Activated T-helper 17 cell treated with anti-CD3 and anti-CD28 coated beads, Interleukin-2, amount 50 U/mL, for 72 hours (primary cell): ENCODE measurements around the gene SEC31B. TPM values are rescaled to one million over a fixed set of nuclear protein-coding genes. Genes with fewer than 3 reads are reported as not detected.

ENCODE experiments used
- ATAC-seq: fragments of 150-1000 bp; cut with Tn5 transposase; replicated peaks from 2 replicates; pipeline ENCODE4 v1.10.0; 2021; ENCODE audit warnings: mild to moderate bottlenecking, moderate library complexity
- H3K27ac Mint-ChIP-seq: one replicate; pipeline ENCODE4 v1.8.0; 2022; ENCODE audit warnings: mixed read lengths
- H3K27me3 Mint-ChIP-seq: one replicate; pipeline ENCODE4 v1.8.0; 2022; ENCODE audit warnings: mixed read lengths
- H3K36me3 Mint-ChIP-seq: one replicate; pipeline ENCODE4 v1.8.0; 2022; ENCODE audit warnings: low read depth, mild to moderate bottlenecking, mixed read lengths
- H3K4me1 Mint-ChIP-seq: one replicate; pipeline ENCODE4 v1.8.0; 2022; ENCODE audit warnings: mixed read lengths
- H3K4me3 Mint-ChIP-seq: one replicate; pipeline ENCODE4 v1.8.0; 2022; ENCODE audit warnings: mild to moderate bottlenecking, mixed read lengths
- H3K9me3 Mint-ChIP-seq: one replicate; pipeline ENCODE4 v1.8.0; 2022; ENCODE audit warnings: mixed read lengths
- total RNA-seq, 2 donors: library from RNA; stranded (reverse); gene quantifications; one replicate each; pipeline ENCODE4 v1.2.3, GENCODE V29; 2022

SEC31B gene, protein sequence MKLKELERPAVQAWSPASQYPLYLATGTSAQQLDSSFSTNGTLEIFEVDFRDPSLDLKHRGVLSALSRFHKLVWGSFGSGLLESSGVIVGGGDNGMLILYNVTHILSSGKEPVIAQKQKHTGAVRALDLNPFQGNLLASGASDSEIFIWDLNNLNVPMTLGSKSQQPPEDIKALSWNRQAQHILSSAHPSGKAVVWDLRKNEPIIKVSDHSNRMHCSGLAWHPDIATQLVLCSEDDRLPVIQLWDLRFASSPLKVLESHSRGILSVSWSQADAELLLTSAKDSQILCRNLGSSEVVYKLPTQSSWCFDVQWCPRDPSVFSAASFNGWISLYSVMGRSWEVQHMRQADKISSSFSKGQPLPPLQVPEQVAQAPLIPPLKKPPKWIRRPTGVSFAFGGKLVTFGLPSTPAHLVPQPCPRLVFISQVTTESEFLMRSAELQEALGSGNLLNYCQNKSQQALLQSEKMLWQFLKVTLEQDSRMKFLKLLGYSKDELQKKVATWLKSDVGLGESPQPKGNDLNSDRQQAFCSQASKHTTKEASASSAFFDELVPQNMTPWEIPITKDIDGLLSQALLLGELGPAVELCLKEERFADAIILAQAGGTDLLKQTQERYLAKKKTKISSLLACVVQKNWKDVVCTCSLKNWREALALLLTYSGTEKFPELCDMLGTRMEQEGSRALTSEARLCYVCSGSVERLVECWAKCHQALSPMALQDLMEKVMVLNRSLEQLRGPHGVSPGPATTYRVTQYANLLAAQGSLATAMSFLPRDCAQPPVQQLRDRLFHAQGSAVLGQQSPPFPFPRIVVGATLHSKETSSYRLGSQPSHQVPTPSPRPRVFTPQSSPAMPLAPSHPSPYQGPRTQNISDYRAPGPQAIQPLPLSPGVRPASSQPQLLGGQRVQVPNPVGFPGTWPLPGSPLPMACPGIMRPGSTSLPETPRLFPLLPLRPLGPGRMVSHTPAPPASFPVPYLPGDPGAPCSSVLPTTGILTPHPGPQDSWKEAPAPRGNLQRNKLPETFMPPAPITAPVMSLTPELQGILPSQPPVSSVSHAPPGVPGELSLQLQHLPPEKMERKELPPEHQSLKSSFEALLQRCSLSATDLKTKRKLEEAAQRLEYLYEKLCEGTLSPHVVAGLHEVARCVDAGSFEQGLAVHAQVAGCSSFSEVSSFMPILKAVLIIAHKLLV
- total RNA-seq: 100 to 1,000 TPM in 1 of 2 donors, 10 to 100 TPM in 1; 67.0 to 127 TPM

DNA sequence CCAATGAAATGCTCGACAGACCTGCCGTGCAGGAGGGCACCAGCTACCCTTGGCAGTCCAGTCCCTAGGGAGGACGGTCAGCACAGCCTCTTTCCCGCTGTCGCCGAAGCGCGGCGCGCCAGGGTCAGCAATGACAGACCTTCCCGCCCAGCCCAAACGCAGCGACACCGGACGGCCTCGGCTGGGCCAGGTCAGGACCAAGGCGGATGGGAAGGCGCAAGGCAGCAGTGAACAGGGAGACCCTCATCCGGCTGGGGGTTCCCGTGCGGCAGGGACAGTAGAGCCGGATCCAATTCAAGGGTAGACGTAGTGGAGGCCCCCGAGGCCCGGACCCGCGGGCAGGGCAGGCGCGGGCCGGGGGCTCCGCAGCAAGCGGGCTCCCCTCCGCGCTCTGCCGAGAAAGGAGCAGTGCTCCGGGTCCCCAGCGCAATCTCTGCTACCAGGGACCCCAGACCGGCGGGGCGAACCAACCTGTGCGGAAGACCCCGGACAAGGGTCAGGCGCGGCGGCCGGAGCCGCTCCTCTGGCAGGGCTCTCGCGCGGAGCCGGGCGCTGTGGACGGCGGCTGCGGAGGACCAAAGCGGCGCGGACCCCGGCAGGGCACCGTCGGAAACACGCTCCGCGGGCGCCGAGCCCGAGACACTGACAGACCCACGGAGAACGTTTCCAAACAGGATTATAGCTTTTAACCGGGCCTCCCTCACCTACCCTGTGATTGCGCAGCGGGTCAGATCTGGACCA, at the start of gene SEC31B:
Gene SEC31B (minus strand): TSS at position 551 of the 741 bp plus-strand sequence. CDS start 2,909 bp downstream, outside the sequence.
- no peaks in the 10 kb centered on the region for H3K27me3 Mint-ChIP-seq
- H3K9me3 Mint-ChIP-seq: no peaks in the 10 kb centered on the region
- H3K36me3 Mint-ChIP-seq: peaks cover 81% of the 10 kb centered on the region
- no peak for ATAC-seq
- peaks cover 14% of the 10 kb centered on the region for H3K4me1 Mint-ChIP-seq
- H3K27ac Mint-ChIP-seq: peak within 1 kb of the TSS; percentile 79
- peak within 1 kb of the TSS; percentile 22 for H3K4me3 Mint-ChIP-seq

DNA sequence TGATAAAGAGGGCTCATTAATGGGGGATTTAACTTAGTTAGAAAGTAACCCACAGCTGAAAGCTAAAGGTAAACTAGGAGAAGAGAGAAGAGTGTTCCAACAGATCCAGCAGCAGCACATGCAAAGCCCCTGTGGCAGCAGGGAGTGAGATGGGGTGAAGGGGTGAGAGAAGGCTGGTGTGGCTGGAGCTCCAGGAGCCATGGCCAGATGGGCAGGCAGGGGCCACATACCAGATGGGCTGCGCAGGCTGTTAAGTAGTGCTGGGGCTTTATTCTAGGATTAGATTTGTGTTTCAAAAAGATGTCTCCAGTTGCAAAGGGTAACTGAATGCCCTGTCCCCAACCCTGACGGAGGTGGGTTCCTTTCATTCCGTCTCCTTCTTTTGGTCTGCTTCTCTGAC, 49.3 kb upstream of the SEC31B start:
- Mint-ChIP-seq H3K27ac (no peak overlapping the region), H3K9me3 (no peaks in the 10 kb centered on the region), H3K4me1 (peaks cover 3% of the 10 kb centered on the region), H3K27me3 (peaks cover 17% of the 10 kb centered on the region), H3K36me3 (no peaks in the 10 kb centered on the region), H3K4me3 (no peak overlapping the region)
- no peak for ATAC-seq

DNA sequence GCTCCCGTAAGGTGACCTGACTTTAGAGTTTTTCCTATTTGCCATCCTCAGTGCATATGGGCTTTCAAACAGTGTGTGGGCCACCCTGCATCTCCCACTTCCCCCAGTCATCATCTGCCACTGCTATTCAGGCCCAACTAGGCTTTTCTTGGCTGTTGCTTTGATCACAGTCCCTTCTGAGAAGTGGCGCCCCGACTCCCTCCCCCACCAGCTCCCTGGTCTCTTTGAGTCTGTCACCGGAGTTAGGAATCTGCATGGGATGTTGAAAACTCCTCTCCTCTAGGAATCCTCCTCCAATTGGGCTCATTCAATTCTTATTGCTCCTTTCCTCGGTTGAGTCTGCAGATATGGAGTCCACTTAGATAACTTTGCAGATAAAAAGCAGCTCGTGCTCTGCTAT, 48.2 kb upstream of the SEC31B start:
- Mint-ChIP-seq H3K4me3 (no peak overlapping the region), H3K4me1 (peaks cover 3% of the 10 kb centered on the region), H3K9me3 (no peaks in the 10 kb centered on the region), H3K27ac (no peak overlapping the region), H3K27me3 (peaks cover 14% of the 10 kb centered on the region), H3K36me3 (no peaks in the 10 kb centered on the region)
- ATAC-seq: no peak

DNA sequence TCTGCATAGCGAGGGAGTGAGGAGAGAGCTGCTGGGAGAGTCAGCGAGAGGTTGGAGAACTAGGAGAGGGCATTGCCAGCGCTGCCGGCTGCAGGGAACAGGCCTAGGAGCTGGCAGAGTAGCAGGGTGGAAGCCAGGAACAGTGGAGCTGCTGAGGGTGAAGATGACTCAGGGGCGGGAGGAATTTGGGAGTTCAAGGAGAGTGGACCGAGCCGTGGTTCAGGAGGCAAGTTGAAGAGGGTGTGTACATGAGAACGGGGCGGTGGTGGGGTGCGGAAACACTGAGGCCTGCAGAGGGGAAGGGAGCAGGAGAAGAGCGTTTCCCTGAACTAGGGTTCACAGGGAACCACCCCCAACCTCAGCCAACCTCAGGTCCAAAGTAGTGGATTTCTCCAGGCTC, 47.6 kb upstream of the SEC31B start:
- H3K4me3 Mint-ChIP-seq: no peak overlapping the region
- no peak overlapping the region for H3K27ac Mint-ChIP-seq
- H3K27me3 Mint-ChIP-seq: peaks cover 11% of the 10 kb centered on the region
- H3K9me3 Mint-ChIP-seq: no peaks in the 10 kb centered on the region
- no peaks in the 10 kb centered on the region for H3K36me3 Mint-ChIP-seq
- no peak for ATAC-seq
- peaks cover 3% of the 10 kb centered on the region for H3K4me1 Mint-ChIP-seq

DNA sequence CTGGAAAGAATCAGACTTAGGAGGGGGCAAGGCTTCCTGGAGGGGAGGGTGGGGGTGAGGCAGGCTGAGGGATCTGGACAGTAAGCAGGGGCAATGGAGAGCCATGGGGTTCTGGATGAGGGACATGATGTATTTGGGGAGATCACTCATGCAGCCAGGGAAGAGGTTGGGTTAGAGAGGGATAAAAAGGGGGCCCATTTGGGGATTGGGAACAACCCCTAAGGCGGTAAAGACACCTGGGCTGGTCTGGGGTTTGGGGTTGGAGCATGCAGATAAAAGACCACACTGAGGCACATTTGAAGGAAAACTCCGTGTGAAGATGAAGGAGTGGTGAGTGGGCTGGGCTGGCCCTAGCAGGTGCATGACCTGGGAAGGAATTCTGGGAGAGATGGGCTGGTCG, 46.9 kb upstream of the SEC31B start:
- H3K36me3 Mint-ChIP-seq: no peaks in the 10 kb centered on the region
- no peak overlapping the region for H3K27ac Mint-ChIP-seq
- no peaks in the 10 kb centered on the region for H3K9me3 Mint-ChIP-seq
- peaks cover 3% of the 10 kb centered on the region for H3K4me1 Mint-ChIP-seq
- peaks cover 11% of the 10 kb centered on the region for H3K27me3 Mint-ChIP-seq
- no peak for ATAC-seq
- H3K4me3 Mint-ChIP-seq: no peak overlapping the region

DNA sequence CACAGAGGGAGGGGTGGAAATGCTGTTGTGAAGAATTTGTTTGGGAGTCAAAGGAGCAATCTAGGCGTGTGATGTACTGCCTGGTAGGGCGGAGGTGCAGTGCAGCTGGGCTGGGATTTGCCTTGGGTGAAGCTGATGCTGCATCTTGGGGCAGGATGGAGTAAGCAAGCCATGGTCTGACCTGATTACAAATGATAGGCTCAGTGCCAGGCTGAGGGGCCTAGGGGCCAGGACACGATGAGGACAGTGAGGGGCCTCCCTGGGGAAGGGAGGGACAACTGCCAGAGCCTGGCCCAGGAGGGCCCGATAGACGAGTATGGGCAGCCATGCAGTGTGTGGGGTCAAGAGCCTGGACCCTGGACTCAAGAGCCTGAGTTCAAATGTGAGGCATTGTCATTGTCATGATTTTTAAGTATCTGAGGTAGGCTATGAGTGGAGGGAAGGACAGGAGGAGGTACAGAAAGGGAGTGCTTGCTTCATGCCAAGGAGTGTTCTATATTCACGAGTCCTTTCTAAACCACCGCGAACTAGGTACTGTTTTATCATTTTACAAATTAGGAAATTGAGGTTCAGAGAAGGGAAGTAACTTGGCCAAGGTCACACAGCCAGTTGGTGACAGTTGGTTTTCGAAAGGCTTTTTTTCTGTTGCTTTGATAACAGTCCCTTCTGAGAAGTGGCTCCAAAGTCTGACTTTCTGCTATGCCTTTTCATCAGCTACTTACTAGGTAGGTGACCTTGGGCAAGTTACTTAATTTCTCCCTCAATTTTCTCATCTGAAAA, 45.7 kb upstream of the SEC31B start:
- Mint-ChIP-seq H3K9me3 (no peaks in the 10 kb centered on the region), H3K4me1 (peaks cover 7% of the 10 kb centered on the region), H3K4me3 (no peak overlapping the region), H3K27ac (no peak overlapping the region), H3K27me3 (peaks cover 16% of the 10 kb centered on the region), H3K36me3 (peaks cover 4% of the 10 kb centered on the region)
- ATAC-seq: no peak

DNA sequence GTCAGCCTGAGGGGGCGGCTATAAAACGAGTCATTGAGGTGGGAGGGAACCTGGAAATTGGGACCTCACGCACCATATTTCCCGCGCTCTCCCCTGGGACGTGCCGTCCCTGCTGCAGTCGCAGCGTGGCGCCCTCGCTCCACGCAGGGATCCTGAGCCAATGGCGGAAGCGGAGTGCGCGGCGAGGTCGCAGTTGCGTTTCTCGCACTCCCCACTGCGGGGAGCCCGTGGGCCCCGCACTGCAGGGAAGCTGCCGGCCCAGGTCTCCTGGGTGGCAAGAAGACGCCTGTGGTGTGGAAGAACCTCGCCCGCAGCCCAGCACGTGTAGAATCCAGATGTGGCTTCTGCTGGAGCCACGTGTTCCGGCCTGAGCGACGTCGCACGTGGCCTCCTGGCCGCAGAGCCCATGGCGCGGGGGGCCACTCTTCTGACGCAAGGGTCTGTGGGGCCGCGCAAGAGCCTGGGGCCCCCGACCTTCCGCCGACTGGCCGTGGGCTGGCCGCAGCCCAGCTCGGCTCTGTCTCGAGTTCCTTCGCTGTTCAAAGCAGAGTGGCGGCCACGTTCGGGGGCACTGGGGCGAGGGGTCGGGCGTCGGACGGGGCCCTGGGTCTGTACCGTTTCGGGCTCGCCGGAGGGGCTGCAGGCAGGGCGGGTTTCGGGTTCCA, 42.5 kb upstream of the SEC31B start:
- H3K27ac Mint-ChIP-seq: no peak overlapping the region
- H3K4me1 Mint-ChIP-seq: peaks cover 8% of the 10 kb centered on the region
- peak; percentile 82 for ATAC-seq
- H3K27me3 Mint-ChIP-seq: peaks cover 16% of the 10 kb centered on the region
- peak overlapping the region; percentile 44 for H3K4me3 Mint-ChIP-seq
- H3K9me3 Mint-ChIP-seq: no peaks in the 10 kb centered on the region
- peaks cover 22% of the 10 kb centered on the region for H3K36me3 Mint-ChIP-seq

DNA sequence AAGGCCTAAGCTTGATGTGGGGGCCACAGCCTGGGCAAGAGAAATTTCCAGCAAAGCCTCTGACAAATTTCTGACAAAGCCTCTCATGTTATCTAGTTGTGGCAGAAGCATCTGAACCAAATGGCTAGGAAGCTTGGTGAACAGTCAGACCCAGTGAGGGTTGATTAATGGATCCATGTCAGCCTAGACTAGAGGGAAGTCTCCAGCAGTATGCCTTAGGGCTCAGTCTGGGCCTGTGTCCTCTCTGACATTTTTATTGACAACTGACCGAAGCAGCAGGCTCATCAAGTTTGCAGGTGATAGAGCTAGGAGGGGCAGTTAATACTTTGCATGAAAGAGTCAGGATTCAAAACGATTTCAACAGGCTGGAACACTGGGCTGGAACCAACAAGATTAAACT, 41.3 kb upstream of the SEC31B start:
- Mint-ChIP-seq H3K27ac (no peak overlapping the region), H3K4me3 (peak overlapping the region; percentile 44), H3K27me3 (peaks cover 16% of the 10 kb centered on the region), H3K9me3 (no peaks in the 10 kb centered on the region), H3K4me1 (peaks cover 11% of the 10 kb centered on the region), H3K36me3 (peaks cover 33% of the 10 kb centered on the region)
- no peak for ATAC-seq

DNA sequence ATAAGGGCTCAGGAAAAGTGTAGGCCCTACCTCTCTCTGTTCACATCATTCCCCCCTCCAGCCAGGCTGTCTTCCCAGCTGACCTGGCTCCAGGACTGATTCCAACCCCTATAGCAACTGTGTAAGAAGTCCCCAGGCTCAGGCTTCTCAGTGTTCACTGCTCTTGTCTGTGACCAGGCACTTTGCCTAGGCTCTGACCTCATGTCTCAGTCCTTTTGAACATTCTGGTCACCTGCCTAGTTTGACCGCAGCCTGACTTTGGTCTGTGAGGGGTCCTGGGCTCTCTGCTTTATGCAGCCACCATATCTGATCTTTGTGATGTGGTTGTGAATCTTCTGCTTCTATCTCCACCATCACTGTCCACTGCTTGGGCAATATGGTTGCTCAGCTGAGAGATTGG, 40.6 kb upstream of the SEC31B start:
- ATAC-seq: no peak
- H3K4me1 Mint-ChIP-seq: peaks cover 11% of the 10 kb centered on the region
- peaks cover 16% of the 10 kb centered on the region for H3K27me3 Mint-ChIP-seq
- no peak overlapping the region for H3K4me3 Mint-ChIP-seq
- H3K27ac Mint-ChIP-seq: no peak overlapping the region
- no peaks in the 10 kb centered on the region for H3K9me3 Mint-ChIP-seq
- peaks cover 40% of the 10 kb centered on the region for H3K36me3 Mint-ChIP-seq

DNA sequence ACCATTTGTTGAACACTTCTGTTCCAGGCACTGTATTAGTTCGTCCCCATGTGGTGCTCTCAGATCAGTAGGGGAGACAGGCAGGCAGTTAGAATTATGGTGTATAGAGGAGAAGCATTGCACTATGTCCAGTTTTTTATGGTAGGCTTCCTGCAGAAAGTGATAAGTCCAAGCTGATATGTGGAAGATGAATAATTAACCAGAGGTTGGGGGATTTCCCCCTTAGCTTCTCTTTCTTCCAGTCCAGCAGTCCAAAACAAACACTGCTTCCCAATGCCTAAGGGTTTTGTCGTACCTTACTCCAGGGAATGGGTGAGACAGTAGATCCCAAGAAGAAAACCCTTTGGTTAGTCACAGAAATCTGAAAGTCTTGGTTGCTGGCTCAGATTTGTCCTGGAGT, 35.2 kb upstream of the SEC31B start:
- Mint-ChIP-seq H3K4me3 (no peak overlapping the region), H3K36me3 (peaks cover 69% of the 10 kb centered on the region), H3K9me3 (no peaks in the 10 kb centered on the region), H3K27ac (no peak overlapping the region), H3K4me1 (peaks cover 4% of the 10 kb centered on the region), H3K27me3 (no peaks in the 10 kb centered on the region)
- ATAC-seq: no peak

DNA sequence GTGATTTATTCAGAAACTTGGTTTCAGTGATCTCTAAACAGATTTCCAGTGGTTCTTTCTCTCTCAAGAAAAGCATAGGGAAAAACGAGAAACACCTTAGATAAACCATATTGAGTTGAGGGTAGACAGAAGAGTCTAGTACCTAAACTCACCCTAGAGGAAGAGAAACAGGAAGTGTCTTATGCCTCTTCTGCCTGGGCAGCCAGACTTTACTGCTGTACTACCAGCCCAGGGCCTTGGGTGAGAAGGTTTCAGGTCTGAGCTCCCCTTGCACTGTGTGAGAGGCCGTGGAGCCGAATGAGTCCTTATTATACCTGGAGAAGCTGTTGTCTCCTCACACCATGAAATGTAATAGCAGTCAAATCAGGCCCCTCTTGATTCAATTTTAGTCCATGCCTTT, 34.3 kb upstream of the SEC31B start:
- Mint-ChIP-seq H3K27ac (no peak overlapping the region), H3K4me1 (peaks cover 4% of the 10 kb centered on the region), H3K27me3 (no peaks in the 10 kb centered on the region)

DNA sequence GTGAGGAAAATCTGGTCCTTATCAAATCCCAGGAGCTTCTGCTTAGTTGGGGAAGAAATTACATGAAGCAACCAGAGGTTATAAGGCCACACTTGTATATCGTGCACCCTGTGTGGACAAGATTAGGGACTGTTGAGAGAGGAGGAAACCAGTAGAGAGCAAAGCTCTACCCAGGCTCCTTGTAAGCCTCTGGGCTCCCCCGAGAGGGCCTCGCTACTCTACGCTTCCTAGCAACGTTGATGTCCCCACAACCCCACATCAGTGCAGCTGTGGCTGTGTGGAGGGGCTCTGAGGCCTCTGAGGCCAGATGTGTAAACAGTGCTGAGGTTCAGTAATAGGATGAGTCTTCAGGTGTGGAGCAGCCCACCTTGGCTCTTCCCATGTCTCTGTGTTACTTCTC, 32.1 kb upstream of the SEC31B start:
- no peak overlapping the region for H3K4me3 Mint-ChIP-seq
- H3K4me1 Mint-ChIP-seq: peaks cover under 1% of the 10 kb centered on the region
- no peaks in the 10 kb centered on the region for H3K27me3 Mint-ChIP-seq
- no peak overlapping the region for H3K27ac Mint-ChIP-seq
- H3K36me3 Mint-ChIP-seq: peaks cover 84% of the 10 kb centered on the region
- no peak for ATAC-seq
- H3K9me3 Mint-ChIP-seq: no peaks in the 10 kb centered on the region

More for the DNA sequence above, 34.3 kb upstream of the SEC31B start:
- Mint-ChIP-seq H3K9me3 (no peaks in the 10 kb centered on the region), H3K4me3 (no peak overlapping the region), H3K36me3 (peaks cover 78% of the 10 kb centered on the region)
- no peak for ATAC-seq

DNA sequence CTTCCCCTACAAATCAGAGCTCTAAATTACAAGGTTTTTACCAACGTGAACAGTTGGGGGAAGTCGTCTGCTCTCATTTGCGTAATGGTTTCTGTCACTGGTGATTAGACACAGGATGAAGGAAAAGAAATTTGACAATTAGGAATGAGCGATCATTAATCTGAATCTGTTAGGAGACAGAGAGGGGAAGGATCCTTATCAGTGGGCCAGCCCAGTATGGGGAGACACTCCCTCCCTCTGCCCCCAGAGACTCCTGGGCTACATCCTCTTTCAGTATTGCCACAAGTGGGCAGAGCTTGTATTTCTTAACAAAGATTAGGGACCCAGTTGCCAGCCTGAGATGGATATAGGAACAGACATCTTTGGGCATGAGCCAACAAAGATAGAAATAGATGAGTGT, 31.5 kb upstream of the SEC31B start:
- Mint-ChIP-seq H3K27ac (no peak overlapping the region), H3K27me3 (no peaks in the 10 kb centered on the region), H3K4me1 (no peaks in the 10 kb centered on the region), H3K4me3 (no peak overlapping the region), H3K9me3 (no peaks in the 10 kb centered on the region), H3K36me3 (peaks cover 84% of the 10 kb centered on the region)
- ATAC-seq: no peak
